ENCODE measurements around the gene SGO2.
"Not testable (repeated sequence)": the region's sequence is repeated elsewhere in the genome, so short reads cannot be mapped to it uniquely, and the experiment has no call there.

The SGO2 gene

GRCh38 chr2:200592406-200593075 is 66.5 kb downstream of the SGO2 start:
- no peak for DNase-seq (ENCODE audit: low spot score)

DNA sequence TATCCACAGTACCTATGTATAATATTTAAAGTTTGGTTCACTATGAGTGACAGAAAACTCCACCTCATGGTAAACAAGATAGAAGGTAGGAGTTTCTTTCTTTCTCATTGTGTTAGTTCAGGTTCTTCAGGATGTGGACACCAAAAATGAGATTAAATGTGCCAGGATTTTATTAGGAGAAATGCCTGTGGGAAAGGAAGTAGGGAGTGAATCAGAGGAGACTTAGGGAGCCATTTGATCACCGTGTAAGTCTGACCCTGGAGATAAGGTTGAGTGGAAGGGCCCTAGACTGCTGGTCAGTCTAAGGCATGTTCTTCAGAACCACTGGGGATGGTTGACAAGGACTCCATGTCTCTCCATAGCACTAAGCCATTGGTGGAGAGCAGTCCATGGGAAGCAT is 67.9 kb downstream of the SGO2 start:
- no peak for DNase-seq (ENCODE audit: low spot score)

DNA sequence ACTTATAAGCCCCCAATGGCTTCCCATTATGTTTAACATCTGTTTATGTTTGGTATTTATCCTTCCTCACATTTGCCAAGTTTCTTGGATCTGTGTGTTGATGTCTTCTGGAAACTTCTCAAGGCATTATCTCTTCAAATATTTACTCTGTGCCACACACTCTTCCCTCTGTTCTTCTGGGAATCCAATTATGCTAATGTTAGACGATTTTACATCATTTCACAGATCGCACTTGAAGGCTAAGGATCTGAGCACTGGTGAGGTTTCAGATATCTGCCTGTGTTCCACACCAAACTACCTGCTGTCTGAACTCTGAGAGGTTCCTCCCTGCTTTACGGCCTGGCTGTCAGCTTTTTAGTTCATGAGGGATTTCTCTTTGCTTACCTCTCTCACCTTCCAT is 69.9 kb downstream of the SGO2 start:
- no peak for DNase-seq (ENCODE audit: low spot score)

- DNase-seq (ENCODE audit: low spot score): no peak
Observed at GRCh38 chr2:200596774-200597570, 71.0 kb downstream of the SGO2 start.

DNA sequence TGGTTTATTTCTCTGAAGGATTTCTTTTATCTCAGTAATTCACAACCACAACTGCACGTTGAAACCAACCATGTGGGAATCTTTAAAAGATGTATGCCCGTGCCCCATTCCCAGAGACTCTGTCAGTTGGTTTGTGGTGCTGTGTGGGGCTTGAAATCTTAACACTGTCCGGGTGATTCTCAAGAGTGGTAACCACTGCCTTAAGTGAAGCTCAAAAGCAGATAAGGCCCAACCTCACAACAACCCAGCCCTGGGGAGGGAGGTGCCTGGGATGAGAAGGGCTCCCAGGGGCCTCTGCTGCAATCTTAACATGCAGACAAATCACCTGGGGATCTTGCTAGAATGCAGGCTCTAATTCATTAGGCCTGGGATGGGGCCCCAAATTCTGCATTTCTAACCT is 73.2 kb downstream of the SGO2 start:
- no peak for DNase-seq (ENCODE audit: low spot score)

- DNase-seq (ENCODE audit: low spot score): peak; percentile 25
Observed at GRCh38 chr2:200600549-200601225, 74.7 kb downstream of the SGO2 start.

- no peak for DNase-seq (ENCODE audit: low spot score)
Observed at GRCh38 chr2:200602584-200602983, 76.6 kb downstream of the SGO2 start.

- no peak for DNase-seq (ENCODE audit: low spot score)
Observed at GRCh38 chr2:200603972-200604371, 78.0 kb downstream of the SGO2 start.

- no peak for DNase-seq (ENCODE audit: low spot score)
Observed at GRCh38 chr2:200604571-200605255, 78.7 kb downstream of the SGO2 start.

- no peak for DNase-seq (ENCODE audit: low spot score)
Observed at GRCh38 chr2:200608341-200609027, 82.5 kb downstream of the SGO2 start.

DNA sequence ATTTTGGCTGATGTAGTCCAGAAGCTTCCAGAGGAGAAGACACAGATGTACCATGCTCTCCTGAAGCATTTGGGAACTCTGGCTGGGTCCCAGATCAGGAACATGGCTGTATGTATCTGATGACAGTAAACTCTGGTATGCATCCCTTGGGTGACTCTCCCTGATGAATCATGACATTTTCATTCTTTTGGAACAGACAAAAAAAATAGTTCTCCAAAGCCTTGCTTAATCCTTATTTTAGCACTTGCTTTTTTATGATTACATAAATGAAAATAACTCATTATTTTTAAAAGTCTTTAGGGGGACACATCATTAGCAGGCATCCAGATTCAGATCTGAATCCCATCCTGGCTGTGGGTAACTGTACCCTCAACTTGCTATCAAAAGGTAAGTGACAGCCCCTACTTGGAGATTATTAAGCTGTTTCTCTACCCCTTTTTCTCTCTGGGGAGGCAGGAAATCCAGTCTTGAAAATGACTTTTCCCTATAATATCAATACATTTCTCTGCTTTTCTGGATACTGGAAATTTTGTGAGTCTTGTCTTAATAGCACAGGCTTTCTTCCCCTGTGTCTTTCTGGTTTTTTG is 83.1 kb downstream of the SGO2 start:
- DNase-seq (ENCODE audit: low spot score): peak; percentile 41

- DNase-seq (ENCODE audit: low spot score): not testable (repeated sequence)
Observed at GRCh38 chr2:200610217-200610616, 84.2 kb downstream of the SGO2 start.

GRCh38 chr2:200613692-200614091 is 87.7 kb downstream of the SGO2 start:
- no peak for DNase-seq (ENCODE audit: low spot score)

- DNase-seq (ENCODE audit: low spot score): no peak
Observed at GRCh38 chr2:200614249-200614648, 88.2 kb downstream of the SGO2 start.

DNA sequence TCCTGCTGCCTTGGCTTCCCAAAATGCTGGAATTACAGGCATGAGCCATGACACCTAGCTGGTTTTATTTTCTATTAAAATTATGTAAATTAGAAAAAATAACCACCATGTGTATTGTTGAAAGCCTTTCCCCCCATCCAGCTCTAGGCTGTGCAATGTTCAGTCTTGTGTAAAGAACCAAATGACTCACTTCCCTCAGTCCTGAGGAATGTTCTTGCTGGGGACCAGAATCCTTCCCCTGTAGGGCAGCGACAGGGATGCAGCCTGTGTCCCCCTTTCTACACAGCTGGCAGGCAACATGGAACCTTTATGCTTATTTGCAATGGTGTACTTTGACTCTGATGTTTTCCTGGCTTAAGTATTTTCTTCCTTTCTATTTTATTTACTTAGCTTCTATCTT is 89.2 kb downstream of the SGO2 start:
- DNase-seq (ENCODE audit: low spot score): peak; percentile 48

- no peak for DNase-seq (ENCODE audit: low spot score)
Observed at GRCh38 chr2:200616193-200616592, 90.2 kb downstream of the SGO2 start.

GRCh38 chr2:200616656-200617055 is 90.6 kb downstream of the SGO2 start:
- DNase-seq (ENCODE audit: low spot score): no peak

DNA sequence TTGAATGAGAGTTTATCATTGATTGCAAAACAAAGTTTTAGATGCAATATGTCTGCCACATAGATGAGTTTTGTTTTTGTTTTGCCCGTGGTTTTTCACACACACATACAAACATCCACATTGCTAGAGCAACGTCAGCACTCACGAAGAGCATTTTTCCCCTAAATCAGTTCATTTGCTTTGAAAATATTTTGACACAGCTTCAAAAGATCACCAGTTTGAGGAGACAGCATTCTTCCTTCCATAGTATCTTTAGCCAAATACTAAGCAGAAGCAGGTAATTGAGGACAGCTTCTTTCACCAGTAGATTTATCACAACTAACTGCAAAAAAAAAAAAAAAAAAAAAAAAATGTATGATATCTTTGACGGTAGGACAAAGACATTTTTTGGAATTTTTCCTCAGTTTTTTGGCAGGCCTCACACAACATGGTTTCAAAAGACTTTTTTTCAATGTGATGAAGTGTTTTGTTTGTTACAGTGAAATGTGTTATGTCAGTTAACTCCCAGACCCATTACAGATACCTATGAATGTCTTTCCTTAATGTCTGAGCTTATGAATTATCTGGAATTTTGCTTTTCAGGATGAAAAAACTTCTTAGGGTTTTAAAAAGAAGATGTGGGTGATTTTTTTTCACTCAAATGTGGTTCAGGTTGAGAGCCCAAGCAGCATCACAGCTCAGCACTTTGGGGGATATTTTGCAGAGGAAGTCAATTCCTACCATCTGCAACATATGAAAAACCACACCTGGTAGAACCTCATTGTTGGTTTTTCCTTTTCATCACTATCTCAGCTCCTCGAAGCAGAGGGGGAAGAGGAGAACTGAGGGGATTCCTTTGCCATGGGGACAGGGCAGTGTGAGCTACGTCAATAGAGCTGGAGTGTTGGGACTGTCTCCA is 91.4 kb downstream of the SGO2 start:
- no peak for DNase-seq (ENCODE audit: low spot score)

DNA sequence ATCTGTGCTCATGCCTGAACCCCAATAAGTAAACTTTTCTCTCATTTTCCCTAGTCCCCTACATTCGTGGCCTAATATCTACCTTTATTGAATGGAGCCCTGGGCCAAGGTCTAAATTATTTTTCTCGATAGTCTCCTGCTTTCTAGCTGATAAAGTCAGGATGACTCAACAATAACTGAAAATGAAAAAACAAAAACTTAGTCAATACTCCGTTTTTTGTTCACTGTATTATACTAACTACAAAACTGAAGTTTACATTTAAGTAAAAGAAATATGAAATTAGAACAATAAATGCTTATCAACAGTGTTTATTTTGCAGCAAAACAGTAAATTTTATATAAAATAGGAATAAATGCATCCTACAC is 92.0 kb downstream of the SGO2 start:
- DNase-seq (ENCODE audit: low spot score): no peak

GRCh38 chr2:200618590-200619021 is 92.6 kb downstream of the SGO2 start:
- peak; percentile 14 for DNase-seq (ENCODE audit: low spot score)

Data from SW480 (cell line).